ENCODE measurements around the gene TTYH1. TPM values are rescaled to one million over a fixed set of nuclear protein-coding genes. Genes with fewer than 3 reads are reported as not detected.

Gene TTYH1
- total and polyA plus RNA-seq, 2 of the 8 experiments (the other 6 are each of a cell fraction or from before 2014, with no cell fraction given): 26.7 to 46.5 TPM

- TF ChIP-seq GABPA (IDR thresholded peaks at IDR 0.05; ENCODE audit: borderline replicate concordance, insufficient read depth, low read length): no peak
- no peak for TF ChIP-seq YY1 (IDR thresholded peaks at IDR 0.05; ENCODE audit: low read depth, low read length)
- no peak for TF ChIP-seq SP1 (IDR thresholded peaks at IDR 0.05; ENCODE audit: low read depth, low read length)
- TF ChIP-seq MAX (IDR thresholded peaks at IDR 0.05): no peak
- TF ChIP-seq CREB1 (IDR thresholded peaks at IDR 0.05): no peak
- TF ChIP-seq SIN3A (conservative IDR thresholded peaks at IDR 0.05 in 1 of 2, IDR thresholded peaks at IDR 0.05 in 1 of 2; ENCODE audit: low read depth in 1 of 2, low read length in 2 of 2): no peak
- TF ChIP-seq POU5F1 (IDR thresholded peaks at IDR 0.05; ENCODE audit: low read depth, low read length): no peak
- no peak for TF ChIP-seq PHF8 (conservative IDR thresholded peaks at IDR 0.05; ENCODE audit: low read depth, low read length)
- TF ChIP-seq KDM4A (IDR thresholded peaks at IDR 0.05; ENCODE audit: low read depth, low read length, severe bottlenecking): no peak
Measured at GRCh38 chr19:54456423-54457373, 41.4 kb downstream of the TTYH1 start (continued).

Data from H1 (cell line).